Testis (tissue), 3 donors: ENCODE data around the gene CSNK1E. TPM values are rescaled to one million over a fixed set of nuclear protein-coding genes. Genes with fewer than 3 reads are reported as not detected.

Experiments used
- DNase-seq: peaks from one replicate; pipeline ENCODE4 v3.0.0-alpha.2; 2019
- H3K27ac ChIP-seq, 2 donors: fragments of 200-600 bp; sonication (generic); one replicate each; pipeline ENCODE4 v1.5.1; 2019
- H3K27me3 ChIP-seq: fragments of 200-600 bp; sonication (generic); one replicate; pipeline ENCODE4 v1.5.1; 2019
- H3K36me3 ChIP-seq: fragments of 200-600 bp; sonication (generic); one replicate; pipeline ENCODE4 v1.5.1; 2017; ENCODE audit warnings: low read depth; ENCODE audit errors: missing control alignments
- H3K4me1 ChIP-seq: fragments of 200-600 bp; sonication (generic); one replicate; pipeline ENCODE4 v1.5.1; 2019
- H3K4me3 ChIP-seq, 2 donors: fragments of 200-600 bp; sonication (generic); one replicate each; pipeline ENCODE4 v1.5.1; 2017 to 2019
- H3K9me3 ChIP-seq: fragments of 200-600 bp; sonication (generic); one replicate; pipeline ENCODE4 v1.5.1; 2017
- POLR2A ChIP-seq: fragments of 450-650 bp; IDR thresholded peaks from one replicate; pipeline ENCODE4 v1.6.1; 2017; ENCODE audit warnings: antibody characterized with exemption, mild to moderate bottlenecking, moderate library complexity
- WGBS, 2 donors: methylation state at CpG; one replicate each; pipeline ENCODE4 v1.1.5; 2018; 5-methylcytosine and 5-hydroxymethylcytosine counted together
- intact Hi-C: fragments of 100-400 bp; cut with DNase I; formaldehyde crosslinking; loops from one replicate; pipeline ENCODE4 v1.15.1; 2023; ENCODE audit warnings: low total_unique reads
- polyA plus RNA-seq: library from polyadenylated mRNA; stranded (reverse); fragments of 350-450 nt; fragmentation: Illumina TruSeq; extraction: RNeasy Lipid Tissue Mini Kit (QIAGEN cat#74804); gene quantifications from one replicate; pipeline ENCODE4 v1.2.3, GENCODE V29; 2014; ENCODE audit warnings: low read depth, low replicate concordance; ENCODE audit not compliant: insufficient read depth
- total RNA-seq, 2 donors: library from RNA; depleted of rRNA; stranded (reverse); fragments of >200 nt; gene quantifications; one replicate each; pipeline ENCODE4 v1.2.3, GENCODE V29; 2016
- TF ChIP-seq, protein P1 (sequence below), 3 experiments: fragments of 450-650 bp in 2 of 3; fragments of 200-600 bp in 1 of 3; sonication (generic) in 1 of 3; IDR thresholded peaks; one replicate each; pipeline ENCODE4 v1.5.1; 2016 to 2019; ENCODE audit warnings: antibody characterized with exemption in 3 of 3, mild to moderate bottlenecking in 2 of 3, moderate library complexity in 1 of 3

CSNK1E gene
- total and polyA plus RNA-seq, 3 donors from 2014 or later: 69.2 to 134 (median 133) TPM

DNA sequence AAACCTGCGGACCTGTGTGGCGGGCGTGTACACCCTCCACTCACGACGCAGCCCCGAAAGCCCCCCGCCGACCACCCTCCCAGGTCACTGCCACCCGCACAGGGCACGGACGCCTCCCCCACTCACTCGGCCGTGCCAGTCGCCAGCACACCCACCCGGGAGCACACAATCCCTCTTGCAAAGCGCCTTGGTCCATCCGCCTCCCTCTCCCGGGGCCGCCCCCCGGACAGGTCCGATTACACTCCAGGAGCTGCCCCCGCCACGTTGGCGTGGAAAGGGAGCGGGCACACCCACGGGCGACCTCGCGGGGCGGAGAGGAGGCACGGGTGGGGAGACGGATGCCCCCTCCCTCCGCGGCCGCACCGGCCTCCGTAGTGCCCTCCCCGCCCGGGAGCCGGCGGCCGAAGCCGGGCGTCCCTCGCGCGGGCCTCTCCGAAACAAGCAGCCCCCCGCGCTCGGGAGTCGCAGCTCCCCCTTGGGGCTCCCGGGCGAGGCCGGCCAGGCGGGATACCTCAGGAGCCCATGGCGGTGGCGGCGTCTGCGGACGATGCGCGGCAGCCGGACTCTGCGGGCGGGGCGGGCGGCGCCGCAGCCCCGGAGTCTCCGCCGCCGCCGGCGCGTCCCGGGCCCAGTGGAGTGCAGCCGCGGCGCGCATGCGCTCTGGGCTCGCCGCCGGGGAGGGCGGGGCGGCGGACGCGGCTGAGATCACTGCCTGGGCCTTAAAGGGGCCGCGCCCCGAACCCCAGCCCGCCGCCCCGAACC, 44.7 kb downstream of the CSNK1E start, which contains the start of gene TMEM184B:
Gene TMEM184B, minus strand, starts transcription at position 638 of the 762 bp plus-strand sequence. CDS start 25,049 bp downstream, outside the sequence.
- Histone ChIP-seq H3K27me3 (no peaks in the 10 kb centered on the region), H3K9me3 (no peaks in the 10 kb centered on the region), H3K27ac (peak within 1 kb of the TSS; percentile 82 to 93), H3K4me3 (peak within 1 kb of the TSS; percentile 95 to 98), H3K4me1 (peaks cover 28% of the 10 kb centered on the region), H3K36me3 (no peaks in the 10 kb centered on the region)
- DNase-seq: peak; percentile 82
- TF ChIP-seq, protein P1, sequence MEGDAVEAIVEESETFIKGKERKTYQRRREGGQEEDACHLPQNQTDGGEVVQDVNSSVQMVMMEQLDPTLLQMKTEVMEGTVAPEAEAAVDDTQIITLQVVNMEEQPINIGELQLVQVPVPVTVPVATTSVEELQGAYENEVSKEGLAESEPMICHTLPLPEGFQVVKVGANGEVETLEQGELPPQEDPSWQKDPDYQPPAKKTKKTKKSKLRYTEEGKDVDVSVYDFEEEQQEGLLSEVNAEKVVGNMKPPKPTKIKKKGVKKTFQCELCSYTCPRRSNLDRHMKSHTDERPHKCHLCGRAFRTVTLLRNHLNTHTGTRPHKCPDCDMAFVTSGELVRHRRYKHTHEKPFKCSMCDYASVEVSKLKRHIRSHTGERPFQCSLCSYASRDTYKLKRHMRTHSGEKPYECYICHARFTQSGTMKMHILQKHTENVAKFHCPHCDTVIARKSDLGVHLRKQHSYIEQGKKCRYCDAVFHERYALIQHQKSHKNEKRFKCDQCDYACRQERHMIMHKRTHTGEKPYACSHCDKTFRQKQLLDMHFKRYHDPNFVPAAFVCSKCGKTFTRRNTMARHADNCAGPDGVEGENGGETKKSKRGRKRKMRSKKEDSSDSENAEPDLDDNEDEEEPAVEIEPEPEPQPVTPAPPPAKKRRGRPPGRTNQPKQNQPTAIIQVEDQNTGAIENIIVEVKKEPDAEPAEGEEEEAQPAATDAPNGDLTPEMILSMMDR (IDR thresholded peaks at IDR 0.05): no peak
- TF ChIP-seq POLR2A: peak; percentile 58
- 0% methylated on average over 4 to 57 of the region's 97 CpGs for WGBS, 2 donors
- intact Hi-C loops: no loop called here

DNA sequence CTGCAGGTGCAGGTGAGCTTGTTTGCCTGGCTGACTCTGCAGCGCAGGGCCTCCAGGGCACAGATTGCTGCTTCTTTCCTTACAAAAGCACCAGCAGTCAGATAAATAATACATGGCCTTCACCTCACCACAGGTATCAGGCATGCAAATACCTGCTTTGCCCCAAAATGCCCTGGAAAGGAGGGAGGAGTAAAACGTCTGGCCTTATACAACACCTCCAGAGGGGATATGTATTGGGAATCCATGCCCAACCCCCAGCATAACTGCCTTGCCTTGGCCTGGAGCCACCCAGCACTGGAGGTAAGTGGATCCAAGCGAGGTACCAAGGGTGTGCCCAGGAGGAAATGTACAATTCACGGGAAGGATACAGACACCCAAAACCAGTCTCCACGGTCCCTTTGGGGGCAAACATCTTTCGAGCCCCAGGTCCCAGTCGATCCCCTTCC, 45.3 kb downstream of the CSNK1E start:
- Histone ChIP-seq H3K36me3 (no peaks in the 10 kb centered on the region), H3K27me3 (no peaks in the 10 kb centered on the region), H3K4me1 (peaks cover 28% of the 10 kb centered on the region), H3K4me3 (peak overlapping the region; percentile 95 to 98), H3K27ac (peak overlapping the region; percentile 6 to 93), H3K9me3 (no peaks in the 10 kb centered on the region)
- TF ChIP-seq, protein P1 (IDR thresholded peaks at IDR 0.05): no peak
- intact Hi-C loops: no loop called here
- DNase-seq: no peak
- whole genome bisulfite sequencing, 2 donors: 9 to 10% methylated on average over 5 to 7 of the region's 7 CpGs

DNA sequence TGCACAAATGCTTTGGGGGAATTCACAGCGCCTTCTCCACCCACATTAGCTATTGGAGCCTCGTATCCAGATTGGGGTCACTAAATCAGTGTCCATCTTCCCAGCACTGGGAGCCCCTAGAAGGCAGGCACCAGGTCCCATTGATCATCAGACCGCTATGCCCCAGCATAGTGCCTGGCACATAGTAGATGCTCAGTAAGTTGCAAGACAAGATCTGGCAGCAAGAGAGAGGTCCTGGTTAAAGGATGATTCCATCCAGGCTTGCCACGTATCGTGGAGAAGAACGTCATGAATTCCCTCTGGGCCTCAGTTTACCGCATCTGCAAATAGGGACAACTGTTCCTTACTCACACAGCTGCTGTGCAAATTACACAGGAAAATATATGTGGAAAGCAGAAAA, 46.1 kb downstream of the CSNK1E start:
- Histone ChIP-seq H3K9me3 (no peaks in the 10 kb centered on the region), H3K36me3 (no peaks in the 10 kb centered on the region), H3K27me3 (no peaks in the 10 kb centered on the region), H3K4me1 (peaks cover 34% of the 10 kb centered on the region), H3K4me3 (no peak overlapping the region), H3K27ac (peak overlapping the region; percentile 35 to 46)
- TF ChIP-seq, protein P1 (IDR thresholded peaks at IDR 0.05): no peak
- TF ChIP-seq POLR2A: no peak
- no peak for DNase-seq
- 59 to 75% methylated on average over 7 of the region's 7 CpGs for WGBS, 2 donors
- intact Hi-C loops: no loop called here

DNA sequence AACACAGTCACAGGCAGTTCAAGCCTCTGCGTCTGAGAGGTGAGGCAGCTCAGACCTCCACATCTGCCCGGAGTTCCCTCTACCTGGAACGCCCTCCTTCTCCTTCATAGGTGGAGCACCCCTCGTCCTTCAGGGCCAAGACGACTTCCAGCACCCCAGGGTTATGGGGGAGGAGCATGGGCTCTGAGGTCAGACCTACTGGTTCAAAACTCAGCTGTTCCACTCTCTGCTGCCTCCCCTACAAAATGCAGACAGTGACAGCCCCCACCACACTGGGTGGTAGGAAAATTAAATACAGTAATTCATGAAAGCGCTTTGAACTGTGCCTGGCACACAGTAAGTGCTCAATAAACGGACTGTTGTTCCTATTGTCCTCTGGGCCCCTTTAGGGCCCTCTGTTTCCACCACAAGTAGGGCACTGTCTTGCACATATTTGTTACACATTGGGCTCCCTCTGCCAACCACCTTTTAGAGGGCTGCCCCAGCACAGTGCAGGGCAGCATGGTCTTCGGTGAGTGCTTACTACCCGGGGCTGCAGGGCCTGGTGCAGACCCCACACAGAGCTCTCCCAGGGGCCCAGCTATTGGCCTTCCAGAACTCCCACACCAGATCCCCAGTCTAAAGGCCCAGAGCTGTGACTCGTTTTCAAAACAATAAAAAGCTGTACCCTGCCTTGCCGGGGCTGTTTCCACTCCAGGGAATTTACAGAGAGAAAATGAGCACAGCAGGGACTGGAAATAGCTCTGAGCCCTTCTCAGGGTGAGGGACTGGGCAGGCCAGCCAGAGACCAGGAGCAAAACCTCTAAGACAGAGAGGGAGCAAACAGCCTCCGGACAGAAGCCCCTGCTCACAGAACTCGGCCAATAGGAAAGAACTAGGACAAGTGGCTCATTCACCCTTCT, 46.9 kb downstream of the CSNK1E start:
- Histone ChIP-seq H3K36me3 (no peaks in the 10 kb centered on the region), H3K4me3 (no peak overlapping the region), H3K9me3 (no peaks in the 10 kb centered on the region), H3K4me1 (peaks cover 37% of the 10 kb centered on the region), H3K27me3 (no peaks in the 10 kb centered on the region), H3K27ac (peak overlapping the region in 1 of 2 donors; percentile 46)
- intact Hi-C loops: no loop called here
- WGBS, 2 donors: 55 to 56% methylated on average over 12 to 13 of the region's 13 CpGs
- no peak for DNase-seq
- TF ChIP-seq, protein P1 (IDR thresholded peaks at IDR 0.05): no peak
- no peak for TF ChIP-seq POLR2A
